KOPT-K1 (cell line): ENCODE data around the gene SSRP1.

Experiments
- H3K27ac ChIP-seq: fragments of 200-600 bp; sonication (generic); 2 replicates; pipeline ENCODE4 v1.5.1; 2016; ENCODE audit warnings: antibody characterized with exemption, mild to moderate bottlenecking, low read depth, low read length; ENCODE audit not compliant: poor library complexity, severe bottlenecking
- H3K36me3 ChIP-seq: fragments of 200-600 bp; sonication (generic); 2 replicates; pipeline ENCODE4 v1.5.1; 2017; ENCODE audit warnings: antibody characterized with exemption, mild to moderate bottlenecking, low read length, moderate library complexity; ENCODE audit not compliant: insufficient read depth
- H3K9me3 ChIP-seq: fragments of 200-600 bp; sonication (generic); 2 replicates; pipeline ENCODE4 v1.5.1; 2017; ENCODE audit warnings: antibody characterized with exemption, low read length, mild to moderate bottlenecking; ENCODE audit not compliant: insufficient read depth, poor library complexity, severe bottlenecking

Gene SSRP1

GRCh38 chr11:57336111-57336666 lies 497 bp upstream of the SSRP1 start:
- peaks cover 33% of the 10 kb centered on the region for H3K36me3 ChIP-seq
- peak overlapping the region; percentile 83 for H3K27ac ChIP-seq
- no peaks in the 10 kb centered on the region for H3K9me3 ChIP-seq

GRCh38 chr11:57335023-57335342 lies 709 bp downstream of the SSRP1 start:
- Histone ChIP-seq H3K27ac (peak overlapping the region; percentile 83), H3K9me3 (no peaks in the 10 kb centered on the region), H3K36me3 (peaks cover 45% of the 10 kb centered on the region)

GRCh38 chr11:57332694-57333440 lies 2.8 kb downstream of the SSRP1 start:
- Histone ChIP-seq H3K27ac (no peak overlapping the region), H3K36me3 (peaks cover 67% of the 10 kb centered on the region), H3K9me3 (no peaks in the 10 kb centered on the region)

- Histone ChIP-seq H3K36me3 (peaks cover 78% of the 10 kb centered on the region), H3K27ac (no peak overlapping the region), H3K9me3 (no peaks in the 10 kb centered on the region)
These were observed 4.0 kb downstream of the SSRP1 start for GRCh38 chr11:57331720-57332119.

- Histone ChIP-seq H3K27ac (no peak overlapping the region), H3K9me3 (no peaks in the 10 kb centered on the region), H3K36me3 (peaks cover 91% of the 10 kb centered on the region)
These were observed 5.7 kb downstream of the SSRP1 start for GRCh38 chr11:57330029-57330428.

GRCh38 chr11:57327721-57328120 lies 8.0 kb downstream of the SSRP1 start:
- peaks cover 73% of the 10 kb centered on the region for H3K36me3 ChIP-seq
- no peak overlapping the region for H3K27ac ChIP-seq

GRCh38 chr11:57325735-57326048 lies 10.0 kb downstream of the SSRP1 start:
- Histone ChIP-seq H3K27ac (peak overlapping the region; percentile 66), H3K36me3 (peaks cover 52% of the 10 kb centered on the region), H3K9me3 (no peaks in the 10 kb centered on the region)

More at GRCh38 chr11:57327721-57328120, 8.0 kb downstream of the SSRP1 start:
- H3K9me3 ChIP-seq: no peaks in the 10 kb centered on the region

GRCh38 chr11:57324886-57325734 lies 10.6 kb downstream of the SSRP1 start, which contains the start of gene TNKS1BP1:
TNKS1BP1 (minus strand) TSS chr11:57324952; CDS start chr11:57321885, 3,067 bp downstream.
- H3K27ac ChIP-seq: peak within 1 kb of the TSS; percentile 66
- no peaks in the 10 kb centered on the region for H3K9me3 ChIP-seq
- peaks cover 47% of the 10 kb centered on the region for H3K36me3 ChIP-seq

- Histone ChIP-seq H3K9me3 (no peaks in the 10 kb centered on the region), H3K27ac (peak overlapping the region; percentile 66), H3K36me3 (peaks cover 39% of the 10 kb centered on the region)
These were observed 11.4 kb downstream of the SSRP1 start for GRCh38 chr11:57324154-57324885.

- Histone ChIP-seq H3K36me3 (peaks cover 34% of the 10 kb centered on the region), H3K9me3 (no peaks in the 10 kb centered on the region), H3K27ac (no peak overlapping the region)
These were observed 11.9 kb downstream of the SSRP1 start for GRCh38 chr11:57323855-57324153.

- Histone ChIP-seq H3K27ac (no peak overlapping the region), H3K9me3 (no peaks in the 10 kb centered on the region), H3K36me3 (peaks cover 29% of the 10 kb centered on the region)
These were observed 12.4 kb downstream of the SSRP1 start for GRCh38 chr11:57323167-57323854.

GRCh38 chr11:57322256-57323166 lies 13.2 kb downstream of the SSRP1 start:
- peaks cover 28% of the 10 kb centered on the region for H3K36me3 ChIP-seq
- H3K9me3 ChIP-seq: no peaks in the 10 kb centered on the region
- no peak overlapping the region for H3K27ac ChIP-seq

- Histone ChIP-seq H3K9me3 (no peaks in the 10 kb centered on the region), H3K27ac (no peak overlapping the region), H3K36me3 (peaks cover 28% of the 10 kb centered on the region)
These were observed 14.1 kb downstream of the SSRP1 start for GRCh38 chr11:57321388-57322255.
